ENCODE results near the gene MYRIP.

DNA sequence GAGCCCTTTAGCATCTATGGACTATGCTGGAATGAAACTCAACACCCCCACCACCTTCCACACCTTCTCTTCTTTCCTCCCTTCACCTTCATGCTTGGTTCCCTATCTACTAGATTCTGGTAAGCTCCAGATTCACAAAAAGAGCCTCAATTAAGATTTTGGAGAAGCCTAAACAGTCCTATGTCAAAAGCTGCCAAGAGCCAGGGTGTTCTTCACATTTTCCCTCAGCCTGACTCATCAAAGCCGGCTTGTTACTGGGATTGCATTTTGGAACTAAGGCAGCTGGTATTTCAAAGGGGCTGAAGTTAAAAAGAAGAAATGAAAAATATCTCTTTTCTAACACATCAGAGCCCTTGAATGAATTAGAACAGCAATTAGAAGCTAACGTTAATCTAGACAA lies 247.7 kb downstream of the MYRIP start:
- no peak for TF ChIP-seq MAZ (IDR thresholded peaks at IDR 0.05; ENCODE audit: borderline replicate concordance, low read depth, low read length)
- no peak for TF ChIP-seq POLR2A (IDR thresholded peaks at IDR 0.05; ENCODE audit: low read depth, low read length)
- TF ChIP-seq, protein P1, sequence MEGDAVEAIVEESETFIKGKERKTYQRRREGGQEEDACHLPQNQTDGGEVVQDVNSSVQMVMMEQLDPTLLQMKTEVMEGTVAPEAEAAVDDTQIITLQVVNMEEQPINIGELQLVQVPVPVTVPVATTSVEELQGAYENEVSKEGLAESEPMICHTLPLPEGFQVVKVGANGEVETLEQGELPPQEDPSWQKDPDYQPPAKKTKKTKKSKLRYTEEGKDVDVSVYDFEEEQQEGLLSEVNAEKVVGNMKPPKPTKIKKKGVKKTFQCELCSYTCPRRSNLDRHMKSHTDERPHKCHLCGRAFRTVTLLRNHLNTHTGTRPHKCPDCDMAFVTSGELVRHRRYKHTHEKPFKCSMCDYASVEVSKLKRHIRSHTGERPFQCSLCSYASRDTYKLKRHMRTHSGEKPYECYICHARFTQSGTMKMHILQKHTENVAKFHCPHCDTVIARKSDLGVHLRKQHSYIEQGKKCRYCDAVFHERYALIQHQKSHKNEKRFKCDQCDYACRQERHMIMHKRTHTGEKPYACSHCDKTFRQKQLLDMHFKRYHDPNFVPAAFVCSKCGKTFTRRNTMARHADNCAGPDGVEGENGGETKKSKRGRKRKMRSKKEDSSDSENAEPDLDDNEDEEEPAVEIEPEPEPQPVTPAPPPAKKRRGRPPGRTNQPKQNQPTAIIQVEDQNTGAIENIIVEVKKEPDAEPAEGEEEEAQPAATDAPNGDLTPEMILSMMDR (conservative IDR thresholded peaks at IDR 0.05; ENCODE audit: low read depth, low read length) = no peak
- no peak for TF ChIP-seq RFX5 (IDR thresholded peaks at IDR 0.05; ENCODE audit: low read depth, low read length)
- no peak for TF ChIP-seq MAFK (IDR thresholded peaks at IDR 0.05; ENCODE audit: low read depth, low read length)
- no peak for TF ChIP-seq FOS (IDR thresholded peaks at IDR 0.05; ENCODE audit: low read depth, low read length)
- TF ChIP-seq MXI1 (IDR thresholded peaks at IDR 0.05; ENCODE audit: borderline replicate concordance, low read depth, low read length) = no peak
- TF ChIP-seq, protein P2, sequence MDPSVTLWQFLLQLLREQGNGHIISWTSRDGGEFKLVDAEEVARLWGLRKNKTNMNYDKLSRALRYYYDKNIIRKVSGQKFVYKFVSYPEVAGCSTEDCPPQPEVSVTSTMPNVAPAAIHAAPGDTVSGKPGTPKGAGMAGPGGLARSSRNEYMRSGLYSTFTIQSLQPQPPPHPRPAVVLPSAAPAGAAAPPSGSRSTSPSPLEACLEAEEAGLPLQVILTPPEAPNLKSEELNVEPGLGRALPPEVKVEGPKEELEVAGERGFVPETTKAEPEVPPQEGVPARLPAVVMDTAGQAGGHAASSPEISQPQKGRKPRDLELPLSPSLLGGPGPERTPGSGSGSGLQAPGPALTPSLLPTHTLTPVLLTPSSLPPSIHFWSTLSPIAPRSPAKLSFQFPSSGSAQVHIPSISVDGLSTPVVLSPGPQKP (IDR thresholded peaks at IDR 0.05; ENCODE audit: borderline replicate concordance, low read depth, low read length) = no peak
- no peak for TF ChIP-seq RCOR1 (IDR thresholded peaks at IDR 0.05; ENCODE audit: insufficient replicate concordance, low read length)
- TF ChIP-seq CHD1 (IDR thresholded peaks at IDR 0.05; ENCODE audit: low read depth, low read length) = no peak
- TF ChIP-seq CEBPB (IDR thresholded peaks at IDR 0.05; ENCODE audit: low read depth, low read length) = no peak
